MM.1S (cell line): ENCODE data around the gene P3H2.

Source experiments
- EZH2 ChIP-seq: fragments of 300-600 bp; sonication (generic); optimal IDR thresholded peaks from 2 replicates; pipeline ENCODE3; 2017; ENCODE audit warnings: low read depth, mild to moderate bottlenecking, antibody characterized with exemption, low read length, mixed read lengths
- TF ChIP-seq, protein P1 (sequence below): fragments of 300-600 bp; sonication (generic); IDR thresholded peaks from 2 replicates; pipeline ENCODE4 v1.5.1; 2016; ENCODE audit warnings: antibody characterized with exemption, low read length, mixed read lengths

DNA sequence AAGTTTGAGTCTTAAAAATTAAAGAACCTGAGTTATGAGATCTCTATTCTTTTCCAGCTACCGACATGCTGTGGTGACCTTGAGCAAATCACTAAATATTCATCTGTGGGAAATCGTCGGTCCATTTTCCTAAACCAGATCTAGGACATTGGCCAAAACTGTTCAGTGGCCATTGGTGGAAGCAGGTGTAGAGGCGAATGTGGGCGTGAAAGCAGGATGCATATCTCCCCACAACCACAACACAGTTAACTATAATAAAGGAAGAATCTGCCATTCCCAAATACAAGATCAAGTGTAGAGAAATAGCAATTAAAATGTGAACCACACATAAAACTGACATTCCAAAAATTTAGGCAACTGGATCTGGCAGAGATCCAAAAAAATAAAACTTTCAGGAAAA, 129.9 kb downstream of the P3H2 start:
- TF ChIP-seq, protein P1, sequence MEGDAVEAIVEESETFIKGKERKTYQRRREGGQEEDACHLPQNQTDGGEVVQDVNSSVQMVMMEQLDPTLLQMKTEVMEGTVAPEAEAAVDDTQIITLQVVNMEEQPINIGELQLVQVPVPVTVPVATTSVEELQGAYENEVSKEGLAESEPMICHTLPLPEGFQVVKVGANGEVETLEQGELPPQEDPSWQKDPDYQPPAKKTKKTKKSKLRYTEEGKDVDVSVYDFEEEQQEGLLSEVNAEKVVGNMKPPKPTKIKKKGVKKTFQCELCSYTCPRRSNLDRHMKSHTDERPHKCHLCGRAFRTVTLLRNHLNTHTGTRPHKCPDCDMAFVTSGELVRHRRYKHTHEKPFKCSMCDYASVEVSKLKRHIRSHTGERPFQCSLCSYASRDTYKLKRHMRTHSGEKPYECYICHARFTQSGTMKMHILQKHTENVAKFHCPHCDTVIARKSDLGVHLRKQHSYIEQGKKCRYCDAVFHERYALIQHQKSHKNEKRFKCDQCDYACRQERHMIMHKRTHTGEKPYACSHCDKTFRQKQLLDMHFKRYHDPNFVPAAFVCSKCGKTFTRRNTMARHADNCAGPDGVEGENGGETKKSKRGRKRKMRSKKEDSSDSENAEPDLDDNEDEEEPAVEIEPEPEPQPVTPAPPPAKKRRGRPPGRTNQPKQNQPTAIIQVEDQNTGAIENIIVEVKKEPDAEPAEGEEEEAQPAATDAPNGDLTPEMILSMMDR: no peak
- TF ChIP-seq EZH2: no peak
